PFSK-1 (cell line): ENCODE results near the gene PKP1.

Source experiments
- POLR2AphosphoS5 ChIP-seq: IDR thresholded peaks from 2 replicates; pipeline ENCODE4 v1.6.1; 2012; ENCODE audit warnings: low read depth, mild to moderate bottlenecking, control low read depth, low read length, moderate library complexity
- SIN3A ChIP-seq: IDR thresholded peaks from 2 replicates; pipeline ENCODE4 v1.6.1; 2012; ENCODE audit warnings: mild to moderate bottlenecking, low read length, moderate library complexity, borderline replicate concordance; ENCODE audit not compliant: insufficient read depth
- TAF1 ChIP-seq: IDR thresholded peaks from 2 replicates; pipeline ENCODE4 v1.6.1; 2012; ENCODE audit warnings: low read length, control low read depth, borderline replicate concordance; ENCODE audit not compliant: insufficient read depth

- TF ChIP-seq SIN3A (no peak), TAF1 (no peak), POLR2AphosphoS5 (no peak)
Measured at GRCh38 chr1:201288007-201288406, 4.7 kb downstream of the PKP1 start.
